Astrocyte of the cerebellum (primary cell): Measurements from ENCODE around the gene CCM2.

ENCODE experiments used
- DNase-seq: peaks from one replicate; pipeline ENCODE4 v3.0.0-alpha.2; 2011; ENCODE audit warnings: low read depth
- H3K4me3 ChIP-seq: 2 replicates; pipeline ENCODE4 v1.5.1; 2011; ENCODE audit warnings: mild to moderate bottlenecking, low read depth, low read length, moderate library complexity
- in situ Hi-C: cut with HindIII; loops from 2 replicates; pipeline ENCODE4 v1.10.0; 2017; ENCODE audit warnings: low sequenced_read_pairs
- TF ChIP-seq, protein P1 (sequence below): IDR thresholded peaks from 2 replicates; pipeline ENCODE4 v1.5.1; 2012; ENCODE audit warnings: low read length, low read depth, moderate library complexity, mild to moderate bottlenecking; ENCODE audit errors: missing control alignments

The CCM2 gene

DNA sequence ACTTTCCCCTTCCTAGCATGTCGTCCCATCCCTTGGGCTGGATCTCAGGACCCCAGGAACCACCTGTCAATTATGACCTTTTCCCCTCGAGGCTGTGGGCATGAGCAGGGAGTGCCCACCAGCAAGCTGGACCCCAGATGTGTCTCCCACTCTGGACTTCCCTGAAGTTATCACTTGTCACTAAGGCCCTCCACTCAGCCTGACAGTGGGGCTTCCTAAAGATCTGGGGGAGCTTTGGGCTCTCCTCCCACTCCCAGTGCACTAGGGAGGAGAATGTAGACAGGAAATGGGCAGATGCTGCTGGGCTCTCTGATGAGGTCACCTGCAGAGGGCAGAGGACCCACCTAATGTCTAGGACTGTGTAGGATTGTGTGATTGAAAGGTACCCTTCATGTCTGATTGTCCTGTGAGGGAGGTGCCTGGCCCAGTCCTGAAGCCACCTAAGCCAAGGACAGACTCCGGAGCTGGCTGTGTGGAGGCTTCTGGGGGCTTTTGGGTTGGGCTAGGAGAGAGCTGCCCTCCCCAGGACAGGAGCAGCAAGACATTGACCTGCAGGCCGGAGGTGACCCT is 39.9 kb upstream of the CCM2 start:
- TF ChIP-seq, protein P1, sequence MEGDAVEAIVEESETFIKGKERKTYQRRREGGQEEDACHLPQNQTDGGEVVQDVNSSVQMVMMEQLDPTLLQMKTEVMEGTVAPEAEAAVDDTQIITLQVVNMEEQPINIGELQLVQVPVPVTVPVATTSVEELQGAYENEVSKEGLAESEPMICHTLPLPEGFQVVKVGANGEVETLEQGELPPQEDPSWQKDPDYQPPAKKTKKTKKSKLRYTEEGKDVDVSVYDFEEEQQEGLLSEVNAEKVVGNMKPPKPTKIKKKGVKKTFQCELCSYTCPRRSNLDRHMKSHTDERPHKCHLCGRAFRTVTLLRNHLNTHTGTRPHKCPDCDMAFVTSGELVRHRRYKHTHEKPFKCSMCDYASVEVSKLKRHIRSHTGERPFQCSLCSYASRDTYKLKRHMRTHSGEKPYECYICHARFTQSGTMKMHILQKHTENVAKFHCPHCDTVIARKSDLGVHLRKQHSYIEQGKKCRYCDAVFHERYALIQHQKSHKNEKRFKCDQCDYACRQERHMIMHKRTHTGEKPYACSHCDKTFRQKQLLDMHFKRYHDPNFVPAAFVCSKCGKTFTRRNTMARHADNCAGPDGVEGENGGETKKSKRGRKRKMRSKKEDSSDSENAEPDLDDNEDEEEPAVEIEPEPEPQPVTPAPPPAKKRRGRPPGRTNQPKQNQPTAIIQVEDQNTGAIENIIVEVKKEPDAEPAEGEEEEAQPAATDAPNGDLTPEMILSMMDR, result no peak
- in situ Hi-C loops, result no loop called here
- no peak overlapping the region for H3K4me3 ChIP-seq
- DNase-seq, result no peak

DNA sequence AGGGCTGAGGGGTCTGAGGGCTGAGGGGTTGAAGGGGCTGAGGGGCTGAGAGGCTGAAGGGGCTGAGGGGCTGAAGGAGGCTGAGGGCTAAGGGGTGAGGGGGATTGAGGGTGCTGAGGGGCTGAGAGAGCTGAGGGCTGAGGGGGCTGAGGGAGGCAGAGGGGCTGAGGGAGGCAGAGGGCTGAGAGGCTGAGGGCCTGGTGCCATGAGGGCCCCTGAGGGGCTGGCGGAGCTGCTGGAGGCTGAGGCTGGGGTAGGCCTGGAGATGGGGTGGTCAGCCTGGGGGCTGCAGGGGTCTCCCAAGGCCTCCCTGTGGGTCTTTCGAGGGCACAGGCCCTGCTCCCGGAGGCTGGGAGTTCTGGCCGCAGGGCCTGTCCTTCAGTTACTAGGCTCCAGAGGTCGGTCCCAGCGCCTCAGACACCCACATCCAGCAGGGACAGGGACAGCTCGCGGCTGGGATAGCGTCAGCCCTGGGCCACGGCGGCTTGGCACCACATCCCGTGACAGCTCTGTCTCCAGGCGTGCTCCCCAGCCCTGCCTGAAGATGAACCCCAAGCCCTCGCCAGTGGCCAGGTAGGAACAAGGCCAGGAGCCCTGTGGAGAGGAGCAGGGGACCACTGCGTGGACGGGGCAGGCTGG is 38.0 kb upstream of the CCM2 start:
- TF ChIP-seq, protein P1, result no peak
- DNase-seq, result no peak
- H3K4me3 ChIP-seq, result no peak overlapping the region
- in situ Hi-C loops, result no loop called here

DNA sequence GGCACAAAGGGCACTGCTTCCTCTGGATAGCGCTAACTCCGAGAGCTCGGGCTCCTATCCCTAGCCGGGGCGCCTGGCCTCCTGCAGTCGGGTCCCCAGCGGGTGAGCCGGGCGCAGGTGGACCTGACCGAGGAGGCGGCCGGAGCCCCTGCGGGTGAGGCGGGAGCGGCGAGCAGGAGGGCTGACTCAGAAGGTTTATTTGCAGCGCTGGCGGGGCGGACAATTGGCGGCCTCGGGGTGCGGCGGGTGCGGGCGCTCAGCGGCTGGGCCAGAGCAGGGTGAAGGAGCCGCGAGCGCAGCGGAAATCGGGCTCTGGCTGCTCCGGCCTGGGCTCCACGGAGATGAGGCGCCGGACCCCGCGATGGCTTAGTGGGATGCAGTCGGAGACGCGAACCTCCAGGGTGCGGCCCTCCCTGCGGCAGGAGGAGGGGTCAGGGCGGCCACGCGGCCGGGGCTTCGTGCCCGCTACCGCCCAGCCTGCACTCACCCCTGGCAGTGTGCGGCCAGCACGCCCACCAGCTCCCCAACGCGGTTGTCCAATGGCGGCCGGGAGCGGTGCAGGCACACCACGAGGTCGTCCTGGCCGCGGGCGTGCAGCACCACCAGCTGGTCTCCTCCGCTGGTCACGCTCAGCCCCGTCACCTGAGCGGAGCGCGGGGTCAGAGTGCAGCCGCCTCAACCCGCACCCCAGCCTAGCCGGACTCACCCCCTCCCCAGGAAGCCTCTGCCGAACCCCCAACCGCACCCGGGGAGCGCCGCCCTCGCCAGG is 37.3 kb upstream of the CCM2 start:
- TF ChIP-seq, protein P1, result no peak
- in situ Hi-C loops, result no loop called here
- peak overlapping the region; percentile 34 for H3K4me3 ChIP-seq
- DNase-seq, result no peak

DNA sequence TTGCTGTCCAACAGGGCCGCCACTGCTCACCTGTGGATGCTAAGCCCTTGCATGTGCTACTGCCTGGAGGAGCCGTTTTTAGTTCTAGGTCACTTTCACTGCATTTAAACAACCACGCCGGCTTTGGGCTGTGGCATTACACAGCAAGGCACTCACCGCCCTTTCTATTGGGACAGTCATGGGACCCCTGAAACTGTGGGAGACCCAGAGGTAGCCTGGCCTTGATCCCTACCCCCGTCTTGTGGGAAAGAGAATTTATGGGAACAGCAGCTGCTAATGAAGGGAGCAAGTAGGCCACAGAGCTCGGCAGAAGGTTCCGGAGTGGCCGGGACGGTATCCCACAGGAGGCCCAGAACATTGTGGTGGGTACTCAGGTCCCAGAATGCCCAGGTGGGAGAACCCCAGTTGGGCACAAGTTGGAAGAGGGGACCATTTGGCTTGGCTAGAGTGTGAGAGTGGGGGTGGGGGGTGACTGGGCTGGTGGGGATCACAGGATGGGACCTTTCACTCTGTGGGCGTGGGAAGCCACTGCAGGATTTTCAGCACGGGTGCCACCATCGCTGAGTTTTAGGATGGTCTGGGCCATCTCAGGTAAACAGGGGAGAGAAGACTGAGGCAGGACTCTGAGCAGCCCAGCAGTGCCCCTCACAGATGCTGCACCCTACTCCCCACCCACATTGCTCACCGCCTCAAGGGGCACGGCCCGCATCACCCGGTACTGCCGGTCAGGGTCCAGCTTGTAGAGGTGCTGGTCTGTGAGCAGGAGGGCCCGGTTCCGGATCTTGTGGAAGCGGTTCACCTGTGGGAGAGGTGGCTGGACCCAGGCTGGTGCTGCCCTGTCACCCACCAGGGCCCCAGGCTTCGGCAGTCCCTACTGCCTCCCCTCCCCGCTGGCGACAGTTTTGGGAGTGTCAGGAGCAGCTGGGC is 36.4 kb upstream of the CCM2 start:
- TF ChIP-seq, protein P1, result no peak
- in situ Hi-C loops, result no loop called here
- no peak for DNase-seq
- no peak overlapping the region for H3K4me3 ChIP-seq

DNA sequence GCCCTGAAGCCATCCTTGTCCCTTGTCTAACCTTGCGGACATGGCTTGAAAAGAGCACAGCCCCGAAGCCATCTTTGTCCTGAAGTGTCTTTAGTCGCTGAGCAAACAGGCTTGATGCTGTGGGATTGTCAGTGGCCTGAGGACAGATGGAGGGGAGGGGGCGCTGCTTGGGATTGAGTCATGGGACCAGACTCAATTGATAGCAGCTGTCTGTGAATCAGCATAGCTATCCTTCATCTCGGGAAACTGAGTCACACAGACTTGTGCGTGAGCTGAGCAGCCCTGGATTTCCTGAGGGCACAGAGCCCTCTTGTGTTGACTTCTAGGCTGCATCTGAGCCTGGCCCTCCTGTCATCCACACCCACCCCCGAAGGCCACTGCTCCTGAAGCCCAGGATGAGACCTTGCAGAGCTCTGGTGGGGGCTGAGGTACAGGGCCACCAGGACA is 35.6 kb upstream of the CCM2 start:
- no peak overlapping the region for H3K4me3 ChIP-seq
- TF ChIP-seq, protein P1, result peak; percentile 40
- no peak for DNase-seq
- in situ Hi-C loops, result no loop called here
